Osteoblast (primary cell): ENCODE measurements around the gene ASMTL. TPM values are rescaled to one million over a fixed set of nuclear protein-coding genes. Genes with fewer than 3 reads are reported as not detected.
A peak's percentile ranks its signal among the peaks of the same experiment; 100 is the strongest.

Experiments
- DNase-seq: peaks from one replicate; pipeline ENCODE4 v3.0.0; 2011; ENCODE audit warnings: low spot score, mixed read lengths; ENCODE audit not compliant: insufficient read length; ENCODE audit errors: missing footprints
- H2AFZ ChIP-seq: 2 replicates; pipeline ENCODE4 v1.6.0; 2011; ENCODE audit warnings: mild to moderate bottlenecking, low read length
- H3K27ac ChIP-seq: 2 replicates; pipeline ENCODE4 v1.5.1; 2011; ENCODE audit warnings: mild to moderate bottlenecking, low read depth, low read length, moderate library complexity
- H3K27me3 ChIP-seq: 2 replicates; pipeline ENCODE4 v1.6.0; 2012; ENCODE audit warnings: mild to moderate bottlenecking, control low read depth, inconsistent platforms, low read length, moderate library complexity; ENCODE audit not compliant: insufficient read depth
- H3K36me3 ChIP-seq: 2 replicates; pipeline ENCODE4 v1.5.1; 2011; ENCODE audit warnings: mild to moderate bottlenecking, low read length, control low read depth, moderate library complexity; ENCODE audit not compliant: insufficient read depth
- H3K4me1 ChIP-seq: 2 replicates; pipeline ENCODE4 v1.5.1; 2011; ENCODE audit warnings: mild to moderate bottlenecking, low read length, control low read depth, moderate library complexity; ENCODE audit not compliant: insufficient read depth
- H3K4me2 ChIP-seq: 2 replicates; pipeline ENCODE4 v1.6.0; 2011; ENCODE audit warnings: mild to moderate bottlenecking, low read length; ENCODE audit not compliant: insufficient read depth
- H3K4me3 ChIP-seq: fragments of 200-600 bp; sonication (generic); 3 replicates; pipeline ENCODE4 v1.5.1; 2012; ENCODE audit warnings: mild to moderate bottlenecking, low read length, inconsistent platforms; ENCODE audit not compliant: insufficient read depth
- H3K79me2 ChIP-seq: 2 replicates; pipeline ENCODE4 v1.6.0; 2012; ENCODE audit warnings: mild to moderate bottlenecking, low read length, control low read depth, inconsistent platforms; ENCODE audit not compliant: insufficient read depth
- H3K9me3 ChIP-seq: 2 replicates; pipeline ENCODE4 v1.5.1; 2011; ENCODE audit warnings: low read depth, low read length, control low read depth
- H4K20me1 ChIP-seq: 2 replicates; pipeline ENCODE4 v1.6.0; 2012; ENCODE audit warnings: mild to moderate bottlenecking, low read length, control low read depth; ENCODE audit not compliant: insufficient read depth
- total RNA-seq: library from RNA; depleted of rRNA; stranded (reverse); fragments of >200 nt; gene quantifications from 2 replicates; pipeline ENCODE4 v1.2.3, GENCODE V29; 2012
- TF ChIP-seq, protein P1 (sequence below): IDR thresholded peaks from 2 replicates; pipeline ENCODE4 v1.5.1; 2011; ENCODE audit warnings: mild to moderate bottlenecking, low read depth, low read length, moderate library complexity; ENCODE audit errors: extremely low read depth

The ASMTL gene, protein sequence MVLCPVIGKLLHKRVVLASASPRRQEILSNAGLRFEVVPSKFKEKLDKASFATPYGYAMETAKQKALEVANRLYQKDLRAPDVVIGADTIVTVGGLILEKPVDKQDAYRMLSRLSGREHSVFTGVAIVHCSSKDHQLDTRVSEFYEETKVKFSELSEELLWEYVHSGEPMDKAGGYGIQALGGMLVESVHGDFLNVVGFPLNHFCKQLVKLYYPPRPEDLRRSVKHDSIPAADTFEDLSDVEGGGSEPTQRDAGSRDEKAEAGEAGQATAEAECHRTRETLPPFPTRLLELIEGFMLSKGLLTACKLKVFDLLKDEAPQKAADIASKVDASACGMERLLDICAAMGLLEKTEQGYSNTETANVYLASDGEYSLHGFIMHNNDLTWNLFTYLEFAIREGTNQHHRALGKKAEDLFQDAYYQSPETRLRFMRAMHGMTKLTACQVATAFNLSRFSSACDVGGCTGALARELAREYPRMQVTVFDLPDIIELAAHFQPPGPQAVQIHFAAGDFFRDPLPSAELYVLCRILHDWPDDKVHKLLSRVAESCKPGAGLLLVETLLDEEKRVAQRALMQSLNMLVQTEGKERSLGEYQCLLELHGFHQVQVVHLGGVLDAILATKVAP
- total RNA-seq, result 22.4 and 24.6 TPM in 2 replicates

GRCh38 chrX:1452516-1453394, at the start of gene ASMTL:
TSS of gene ASMTL (minus strand) at chrX:1452909. CDS start at chrX:1452840, 69 bp downstream.
- Histone ChIP-seq H3K4me1 (no peaks in the 10 kb centered on the region), H3K27ac (peak within 1 kb of the TSS; percentile 61), H2AFZ (peak within 1 kb of the TSS; percentile 81), H3K4me2 (peak within 1 kb of the TSS; percentile 83), H3K79me2 (peaks cover 46% of the 10 kb centered on the region), H4K20me1 (peaks cover 9% of the 10 kb centered on the region), H3K9me3 (no peaks in the 10 kb centered on the region), H3K36me3 (peaks cover 5% of the 10 kb centered on the region), H3K4me3 (peak within 1 kb of the TSS; percentile 96), H3K27me3 (peaks cover 4% of the 10 kb centered on the region)
- TF ChIP-seq, protein P1, sequence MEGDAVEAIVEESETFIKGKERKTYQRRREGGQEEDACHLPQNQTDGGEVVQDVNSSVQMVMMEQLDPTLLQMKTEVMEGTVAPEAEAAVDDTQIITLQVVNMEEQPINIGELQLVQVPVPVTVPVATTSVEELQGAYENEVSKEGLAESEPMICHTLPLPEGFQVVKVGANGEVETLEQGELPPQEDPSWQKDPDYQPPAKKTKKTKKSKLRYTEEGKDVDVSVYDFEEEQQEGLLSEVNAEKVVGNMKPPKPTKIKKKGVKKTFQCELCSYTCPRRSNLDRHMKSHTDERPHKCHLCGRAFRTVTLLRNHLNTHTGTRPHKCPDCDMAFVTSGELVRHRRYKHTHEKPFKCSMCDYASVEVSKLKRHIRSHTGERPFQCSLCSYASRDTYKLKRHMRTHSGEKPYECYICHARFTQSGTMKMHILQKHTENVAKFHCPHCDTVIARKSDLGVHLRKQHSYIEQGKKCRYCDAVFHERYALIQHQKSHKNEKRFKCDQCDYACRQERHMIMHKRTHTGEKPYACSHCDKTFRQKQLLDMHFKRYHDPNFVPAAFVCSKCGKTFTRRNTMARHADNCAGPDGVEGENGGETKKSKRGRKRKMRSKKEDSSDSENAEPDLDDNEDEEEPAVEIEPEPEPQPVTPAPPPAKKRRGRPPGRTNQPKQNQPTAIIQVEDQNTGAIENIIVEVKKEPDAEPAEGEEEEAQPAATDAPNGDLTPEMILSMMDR, result no peak
- peak; percentile 99 for DNase-seq

- no peak overlapping the region for H3K4me2 ChIP-seq
- H3K79me2 ChIP-seq, result no peaks in the 10 kb centered on the region
- H3K4me1 ChIP-seq, result no peaks in the 10 kb centered on the region
- TF ChIP-seq, protein P1, result no peak
- no peaks in the 10 kb centered on the region for H3K36me3 ChIP-seq
- no peaks in the 10 kb centered on the region for H4K20me1 ChIP-seq
- no peak overlapping the region for H3K27ac ChIP-seq
- H3K9me3 ChIP-seq, result peaks cover 2% of the 10 kb centered on the region
- no peak overlapping the region for H2AFZ ChIP-seq
- H3K27me3 ChIP-seq, result no peaks in the 10 kb centered on the region
- no peak for DNase-seq
- no peak overlapping the region for H3K4me3 ChIP-seq
Observed at GRCh38 chrX:1502241-1502640, 49.5 kb upstream of the ASMTL start.

GRCh38 chrX:1500701-1501624, 48.3 kb upstream of the ASMTL start:
- Histone ChIP-seq H3K36me3 (no peaks in the 10 kb centered on the region), H3K4me3 (no peak overlapping the region), H3K27me3 (no peaks in the 10 kb centered on the region), H3K79me2 (no peaks in the 10 kb centered on the region), H4K20me1 (no peaks in the 10 kb centered on the region), H3K9me3 (no peaks in the 10 kb centered on the region), H3K4me1 (no peaks in the 10 kb centered on the region), H2AFZ (peak overlapping the region; percentile 76), H3K27ac (no peak overlapping the region), H3K4me2 (no peak overlapping the region)
- peak; percentile 48 for DNase-seq
- TF ChIP-seq, protein P1, result no peak
